Right cardiac atrium (tissue), 5 donors: ENCODE data around the gene IER5L. TPM values are rescaled to one million over a fixed set of nuclear protein-coding genes. Genes with fewer than 3 reads are reported as not detected.

Source experiments
- ATAC-seq, 2 donors: fragments of 200-7000 bp; cut with Tn5 transposase; one replicate each; pipeline versions ENCODE4 v1.8.0 to v1.9.1; 2020; ENCODE audit warnings: moderate library complexity in 2 of 2, mild to moderate bottlenecking in 1 of 2
- DNase-seq, 3 donors: peaks; one replicate each; pipeline ENCODE4 v3.0.0-alpha.2; 2020
- H3K27ac ChIP-seq: one replicate; pipeline ENCODE4 v1.5.1; 2013; ENCODE audit warnings: mild to moderate bottlenecking, low read length, control low read depth, moderate library complexity
- H3K27me3 ChIP-seq: one replicate; pipeline ENCODE4 v1.6.1; 2013; ENCODE audit not compliant: control insufficient read depth, insufficient read depth
- H3K4me1 ChIP-seq: one replicate; pipeline ENCODE4 v1.6.1; 2013; ENCODE audit warnings: low read length; ENCODE audit not compliant: control insufficient read depth, insufficient read depth
- H3K4me3 ChIP-seq: one replicate; pipeline ENCODE4 v1.5.1; 2013; ENCODE audit warnings: low read length, control low read depth
- H3K9me3 ChIP-seq: one replicate; pipeline ENCODE4 v1.6.1; 2013; ENCODE audit warnings: low read length; ENCODE audit not compliant: control insufficient read depth
- WGBS: extraction: QIAGEN DNeasy Blood & Tissue Kit; methylation state at CpG from one replicate; pipeline ENCODE4 v1.1.7; 2013; 5-methylcytosine and 5-hydroxymethylcytosine counted together
- intact Hi-C, 4 donors: fragments of 100-400 bp; cut with DNase I; formaldehyde crosslinking; loops; one replicate each; pipeline versions ENCODE4 v1.11.0 to v1.14.0; 2022 to 2023
- polyA plus RNA-seq: library from polyadenylated mRNA; stranded (reverse); fragments of 200-250 nt; gene quantifications from one replicate; pipeline ENCODE4 v1.2.3, GENCODE V29; 2013
- total RNA-seq, 4 donors: library from RNA; stranded (reverse); fragmentation: NEBNext Ultra II Directional; extraction: Animal tissue kit (Norgen Biotek cat#: 25700); gene quantifications; one replicate each; pipeline ENCODE4 v1.2.1, GENCODE V29; 2021
- donor health status: healthy with polysubstance abuse.
- donor health status: DM: no; HTN: yes; CAD: no.
- donor health status: DM: no; HTN: no; CAD: no.
- donor health status: DM: no; HTN: yes; CAD: no; lungs with severe emphysema.
- donor health status: DM: yes; HTN: yes; CAD: no.

Gene IER5L
- total and polyA plus RNA-seq, 5 donors: 6.7 to 10.4 (median 8.7) TPM

DNA sequence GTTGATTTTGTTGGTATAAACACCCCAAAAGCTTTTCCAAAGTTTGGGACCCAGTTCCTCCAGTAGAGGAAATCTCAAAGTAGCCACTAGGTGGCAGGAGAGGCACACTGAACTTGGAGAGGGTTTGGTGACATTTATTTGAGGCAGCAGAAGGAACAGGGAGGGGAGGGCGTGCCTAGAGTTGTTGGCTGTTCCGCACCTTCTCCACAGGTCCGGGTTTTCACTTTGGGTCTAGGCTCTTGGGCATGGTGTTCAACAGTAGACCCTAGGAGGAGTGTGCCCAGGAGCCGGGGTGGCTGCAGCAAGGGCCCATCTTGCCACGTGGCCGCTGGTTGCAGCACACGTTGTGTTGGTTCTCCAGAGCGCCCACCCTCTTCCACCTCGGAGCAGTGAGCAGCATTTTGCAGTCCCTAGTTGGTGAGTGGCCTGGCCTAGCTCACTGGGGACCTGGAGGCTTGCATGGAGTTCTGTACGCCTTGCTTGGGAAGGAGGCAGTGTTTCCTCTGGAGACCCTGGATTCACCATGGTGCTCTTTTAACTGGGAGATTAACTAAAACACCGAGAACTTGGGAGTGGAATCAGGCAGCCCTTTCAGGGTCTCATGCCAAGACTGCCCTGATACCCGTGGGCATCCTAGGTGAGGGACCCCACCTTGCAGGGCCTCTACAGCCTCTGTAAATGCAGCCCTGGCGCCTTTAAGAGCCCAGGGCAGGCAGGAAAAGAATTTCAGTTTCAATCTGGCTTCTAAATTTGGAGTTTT lies 38.6 kb downstream of the IER5L start:
- H3K4me3 ChIP-seq: peak overlapping the region; percentile 38
- H3K4me1 ChIP-seq: peaks cover 26% of the 10 kb centered on the region
- WGBS: 3% methylated on average over 13 of the region's 13 CpGs
- intact Hi-C loops: loop anchor here (2.0 to 10.0 kb wide), 5 partner anchors 38 to 645 kb away; partner anchors contain the start of gene IER5L (in 1 of the 4)
- H3K9me3 ChIP-seq: no peaks in the 10 kb centered on the region
- no peaks in the 10 kb centered on the region for H3K27me3 ChIP-seq
- peak; percentile 78 to 88 (median 85) for DNase-seq
- H3K27ac ChIP-seq: peak overlapping the region; percentile 100
- ATAC-seq: peak; percentile 63 to 70

GRCh38 chr9:129138476-129139232 lies 39.4 kb downstream of the IER5L start:
- Histone ChIP-seq H3K4me3 (no peak overlapping the region), H3K4me1 (peaks cover 20% of the 10 kb centered on the region), H3K9me3 (no peaks in the 10 kb centered on the region), H3K27me3 (no peaks in the 10 kb centered on the region), H3K27ac (peak overlapping the region; percentile 97)
- ATAC-seq: peak; percentile 49 to 61
- WGBS: 15% methylated on average over 21 of the region's 21 CpGs
- intact Hi-C loops: loop anchor here (2.0 to 10.0 kb wide), 5 partner anchors 39 to 646 kb away; partner anchors contain the start of gene IER5L (in 1 of the 4)
- DNase-seq: peak; percentile 84 to 91 (median 89)

GRCh38 chr9:129138144-129138462 lies 40.0 kb downstream of the IER5L start:
- 58% methylated on average over 9 of the region's 9 CpGs for WGBS
- H3K9me3 ChIP-seq: no peaks in the 10 kb centered on the region
- no peaks in the 10 kb centered on the region for H3K27me3 ChIP-seq
- peak overlapping the region; percentile 97 for H3K27ac ChIP-seq
- peaks cover 20% of the 10 kb centered on the region for H3K4me1 ChIP-seq
- DNase-seq (no peak), ATAC-seq (no peak)
- intact Hi-C loops: loop anchor here (2.0 to 10.0 kb wide), 5 partner anchors 39 to 647 kb away; partner anchors contain the start of gene IER5L (in 1 of the 4)
- no peak overlapping the region for H3K4me3 ChIP-seq

GRCh38 chr9:129137292-129138143 lies 40.5 kb downstream of the IER5L start:
- no peak overlapping the region for H3K4me3 ChIP-seq
- no peaks in the 10 kb centered on the region for H3K9me3 ChIP-seq
- intact Hi-C loops: loop anchor here (2.0 to 10.0 kb wide), 5 partner anchors 40 to 647 kb away; partner anchors contain the start of gene IER5L (in 1 of the 4)
- ATAC-seq (no peak), DNase-seq (no peak)
- H3K27me3 ChIP-seq: no peaks in the 10 kb centered on the region
- WGBS: 80% methylated on average over 19 of the region's 19 CpGs
- H3K27ac ChIP-seq: peak overlapping the region; percentile 97
- H3K4me1 ChIP-seq: peaks cover 17% of the 10 kb centered on the region

- Histone ChIP-seq H3K9me3 (no peaks in the 10 kb centered on the region), H3K27me3 (no peaks in the 10 kb centered on the region), H3K4me3 (no peak overlapping the region), H3K4me1 (peaks cover 9% of the 10 kb centered on the region), H3K27ac (no peak overlapping the region)
- ATAC-seq (no peak), DNase-seq (no peak)
- intact Hi-C loops: loop anchor here (5.0 to 10.0 kb wide), 3 partner anchors 41 to 648 kb away; partner anchors contain the start of gene IER5L (in 1 of the 4)
- 74% methylated on average over 16 of the region's 16 CpGs for WGBS
Measured at GRCh38 chr9:129136446-129137035, 41.5 kb downstream of the IER5L start.

DNA sequence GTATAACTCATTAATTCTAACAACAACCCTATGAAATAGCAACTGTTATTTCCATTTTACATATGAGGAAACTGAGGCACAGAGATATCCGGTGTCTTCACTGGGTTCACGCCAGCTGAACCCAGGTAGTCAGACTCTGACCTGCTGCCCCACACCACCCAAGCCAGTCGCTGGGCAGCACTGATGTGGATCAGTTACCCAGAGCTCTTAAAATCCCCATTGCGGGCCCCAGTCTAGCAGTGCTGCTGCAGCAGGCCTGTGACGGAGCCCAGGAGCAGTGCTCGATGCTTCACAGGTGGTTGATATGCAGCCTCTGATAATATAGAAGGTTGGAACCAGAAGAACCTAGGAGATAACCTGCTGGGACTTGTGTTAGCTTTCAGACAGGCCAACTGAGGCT lies 42.6 kb downstream of the IER5L start:
- intact Hi-C loops: loop anchor here (5.0 to 10.0 kb wide), 3 partner anchors 42 to 649 kb away; partner anchors contain the start of gene IER5L (in 1 of the 4)
- ATAC-seq (no peak), DNase-seq (no peak)
- Histone ChIP-seq H3K4me3 (no peak overlapping the region), H3K4me1 (peaks cover 7% of the 10 kb centered on the region), H3K9me3 (no peaks in the 10 kb centered on the region), H3K27me3 (no peaks in the 10 kb centered on the region), H3K27ac (no peak overlapping the region)
- WGBS: 86% methylated on average over 6 of the region's 6 CpGs

DNA sequence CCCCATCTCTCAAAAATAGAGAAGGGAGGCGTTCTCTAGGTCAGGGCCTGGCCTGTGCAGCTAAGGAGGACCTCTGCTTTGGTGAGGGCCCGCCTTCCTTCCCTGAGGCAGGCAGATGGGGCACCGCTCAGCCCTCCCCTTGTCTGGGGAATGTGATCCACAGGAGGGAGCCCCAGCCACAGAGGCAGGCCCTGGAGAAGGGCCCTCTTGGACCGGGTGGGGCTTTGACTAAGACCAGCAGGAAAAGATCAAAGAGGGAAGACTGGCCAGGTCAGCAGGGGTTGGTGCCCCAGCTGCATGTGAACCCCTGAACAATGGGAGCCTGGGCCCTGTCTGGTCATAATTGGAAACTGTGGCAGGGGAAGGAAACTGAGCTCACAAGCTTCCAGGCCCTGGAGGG lies 45.0 kb downstream of the IER5L start:
- H3K4me3 ChIP-seq: no peak overlapping the region
- 90% methylated on average over 4 of the region's 4 CpGs for WGBS
- no peaks in the 10 kb centered on the region for H3K27me3 ChIP-seq
- intact Hi-C loops: loop anchor here (5.0 to 10.0 kb wide), 3 partner anchors 362 to 652 kb away; no protein-coding TSS in a partner anchor
- ATAC-seq (no peak), DNase-seq (peak in 2 of 3 donors; percentile 36 to 39)
- H3K27ac ChIP-seq: no peak overlapping the region
- no peaks in the 10 kb centered on the region for H3K9me3 ChIP-seq
- peaks cover 2% of the 10 kb centered on the region for H3K4me1 ChIP-seq

GRCh38 chr9:129131300-129132145 lies 46.5 kb downstream of the IER5L start:
- Histone ChIP-seq H3K4me3 (no peak overlapping the region), H3K27ac (no peak overlapping the region), H3K27me3 (no peaks in the 10 kb centered on the region), H3K9me3 (no peaks in the 10 kb centered on the region), H3K4me1 (no peaks in the 10 kb centered on the region)
- intact Hi-C loops: loop anchor here (5.0 to 10.0 kb wide), 3 partner anchors 363 to 653 kb away; no protein-coding TSS in a partner anchor
- peak; percentile 84 to 86 for ATAC-seq
- 47% methylated on average over 13 of the region's 13 CpGs for WGBS
- DNase-seq: peak; percentile 78 to 93 (median 91)

GRCh38 chr9:129130791-129131190 lies 47.3 kb downstream of the IER5L start:
- Histone ChIP-seq H3K27ac (no peak overlapping the region), H3K27me3 (no peaks in the 10 kb centered on the region), H3K4me3 (no peak overlapping the region), H3K4me1 (no peaks in the 10 kb centered on the region), H3K9me3 (no peaks in the 10 kb centered on the region)
- intact Hi-C loops: loop anchor here (5.0 to 10.0 kb wide), 3 partner anchors 364 to 654 kb away; no protein-coding TSS in a partner anchor
- DNase-seq (no peak), ATAC-seq (no peak)
- 79% methylated on average over 3 of the region's 3 CpGs for WGBS
